Right atrium auricular region (tissue), 2 donors: Measurements from ENCODE around the gene KRT5. TPM values are rescaled to one million over a fixed set of nuclear protein-coding genes. Genes with fewer than 3 reads are reported as not detected.

Experiments used
- DNase-seq: peaks from one replicate; pipeline ENCODE4 v3.0.0-alpha.2; 2019; ENCODE audit warnings: low spot score
- H3K27ac ChIP-seq, 2 donors: fragments of 200-600 bp; sonication (generic); 1 replicate in 1 of 2; 2 replicates in 1 of 2; pipeline ENCODE4 v1.5.1; 2016 to 2019
- H3K27me3 ChIP-seq, 2 donors: fragments of 200-600 bp; sonication (generic); one replicate each; pipeline versions ENCODE4 v1.5.1 to v1.6.0; 2017 to 2019
- H3K36me3 ChIP-seq: fragments of 200-600 bp; sonication (generic); one replicate; pipeline ENCODE4 v1.5.1; 2016
- H3K4me1 ChIP-seq, 2 donors: fragments of 200-600 bp; sonication (generic); one replicate each; pipeline versions ENCODE4 v1.5.1 to v1.6.0; 2017 to 2019
- H3K4me3 ChIP-seq, 2 donors: fragments of 200-600 bp; sonication (generic); 1 replicate in 1 of 2; 2 replicates in 1 of 2; pipeline ENCODE4 v1.5.1; 2017 to 2019; ENCODE audit warnings: mild to moderate bottlenecking in 1 of 2, moderate library complexity in 1 of 2
- H3K9me3 ChIP-seq, 2 donors: fragments of 200-600 bp; sonication (generic); one replicate each; pipeline ENCODE4 v1.5.1; 2019
- CTCF ChIP-seq, 2 donors: fragments of 200-600 bp; sonication (generic); IDR thresholded peaks; one replicate each; pipeline ENCODE4 v1.5.1; 2019; ENCODE audit warnings: antibody characterized with exemption in 2 of 2
- total RNA-seq, 2 donors: library from RNA; depleted of rRNA; stranded (reverse); fragments of >200 nt; gene quantifications; one replicate each; pipeline ENCODE4 v1.1.0, GENCODE V29; 2016

The KRT5 gene
- total RNA-seq, 2 donors from 2014 or later, result 1.4 to 12.1 TPM

GRCh38 chr12:52559979-52560378 lies 39.8 kb upstream of the KRT5 start:
- H3K36me3 ChIP-seq, result no peaks in the 10 kb centered on the region
- H3K4me1 ChIP-seq, result no peaks in the 10 kb centered on the region
- no peak overlapping the region for H3K27ac ChIP-seq
- TF ChIP-seq CTCF (IDR thresholded peaks at IDR 0.05), result no peak
- no peak for DNase-seq
- no peaks in the 10 kb centered on the region for H3K27me3 ChIP-seq
- H3K9me3 ChIP-seq, result no peaks in the 10 kb centered on the region
- no peak overlapping the region for H3K4me3 ChIP-seq

GRCh38 chr12:52558781-52559445 lies 38.7 kb upstream of the KRT5 start:
- no peak for DNase-seq
- no peaks in the 10 kb centered on the region for H3K4me1 ChIP-seq
- no peak overlapping the region for H3K27ac ChIP-seq
- H3K27me3 ChIP-seq, result no peaks in the 10 kb centered on the region
- H3K4me3 ChIP-seq, result no peak overlapping the region
- H3K9me3 ChIP-seq, result no peaks in the 10 kb centered on the region
- H3K36me3 ChIP-seq, result no peaks in the 10 kb centered on the region
- no peak for TF ChIP-seq CTCF (IDR thresholded peaks at IDR 0.05)

GRCh38 chr12:52557476-52557875 lies 37.3 kb upstream of the KRT5 start:
- no peak overlapping the region for H3K4me3 ChIP-seq
- H3K4me1 ChIP-seq, result no peaks in the 10 kb centered on the region
- no peak for TF ChIP-seq CTCF (IDR thresholded peaks at IDR 0.05)
- no peaks in the 10 kb centered on the region for H3K27me3 ChIP-seq
- H3K27ac ChIP-seq, result no peak overlapping the region
- no peak for DNase-seq
- H3K36me3 ChIP-seq, result no peaks in the 10 kb centered on the region
- no peaks in the 10 kb centered on the region for H3K9me3 ChIP-seq

- no peaks in the 10 kb centered on the region for H3K9me3 ChIP-seq
- peaks cover 0 to 11% of the 10 kb centered on the region in 2 donors for H3K4me1 ChIP-seq
- no peaks in the 10 kb centered on the region for H3K36me3 ChIP-seq
- no peak for TF ChIP-seq CTCF (IDR thresholded peaks at IDR 0.05)
- no peak overlapping the region for H3K27ac ChIP-seq
- no peak overlapping the region for H3K4me3 ChIP-seq
- H3K27me3 ChIP-seq, result no peaks in the 10 kb centered on the region
- DNase-seq, result no peak
These were observed 35.4 kb upstream of the KRT5 start for GRCh38 chr12:52555577-52555976.

- no peaks in the 10 kb centered on the region for H3K27me3 ChIP-seq
- no peaks in the 10 kb centered on the region for H3K9me3 ChIP-seq
- H3K4me1 ChIP-seq, result peaks cover 0 to 11% of the 10 kb centered on the region in 2 donors
- H3K4me3 ChIP-seq, result no peak within 1 kb of the TSS
- H3K36me3 ChIP-seq, result no peaks in the 10 kb centered on the region
- no peak for TF ChIP-seq CTCF (IDR thresholded peaks at IDR 0.05)
- H3K27ac ChIP-seq, result no peak within 1 kb of the TSS
- DNase-seq, result no peak
These were observed 32.5 kb upstream of the KRT5 start, which contains the start of gene KRT71 for GRCh38 chr12:52552681-52553195. Gene KRT71 (minus strand): TSS chr12:52553145. CDS start chr12:52553077, 68 bp downstream.

- H3K9me3 ChIP-seq, result no peaks in the 10 kb centered on the region
- no peaks in the 10 kb centered on the region for H3K27me3 ChIP-seq
- no peak overlapping the region for H3K27ac ChIP-seq
- H3K36me3 ChIP-seq, result no peaks in the 10 kb centered on the region
- no peak for DNase-seq
- no peak overlapping the region for H3K4me3 ChIP-seq
- TF ChIP-seq CTCF (IDR thresholded peaks at IDR 0.05), result no peak
- peaks cover 0 to 11% of the 10 kb centered on the region in 2 donors for H3K4me1 ChIP-seq
These were observed 31.9 kb upstream of the KRT5 start for GRCh38 chr12:52552055-52552454.
